Hepatocyte (in vitro differentiated cells): ENCODE measurements around the gene CPED1.

Experiments
- CTCF ChIP-seq: fragments of 200-600 bp; sonication (generic); IDR thresholded peaks from 2 replicates; pipeline ENCODE4 v1.5.1; 2016; ENCODE audit warnings: antibody characterized with exemption, mild to moderate bottlenecking; ENCODE audit not compliant: poor library complexity
- EZH2 ChIP-seq: fragments of 200-600 bp; sonication (generic); IDR thresholded peaks from 2 replicates; pipeline ENCODE4 v1.6.1; 2016; ENCODE audit warnings: antibody characterized with exemption, mild to moderate bottlenecking, borderline replicate concordance

GRCh38 chr7:121197455-121197854 is 208.9 kb downstream of the CPED1 start:
- TF ChIP-seq CTCF (no peak), EZH2 (no peak)
